CD14-positive monocyte (primary cell): Measurements from ENCODE around the gene SUPT7L. TPM values are rescaled to one million over a fixed set of nuclear protein-coding genes. Genes with fewer than 3 reads are reported as not detected.

Experiments
- DNase-seq, 3 donors: peaks; one replicate each; pipeline ENCODE4 v3.0.0-alpha.2; 2011 to 2022
- H2AFZ ChIP-seq: 2 replicates; pipeline ENCODE4 v1.6.0; 2012; ENCODE audit warnings: mild to moderate bottlenecking, low read depth, low read length, inconsistent platforms; ENCODE audit not compliant: insufficient read depth, poor library complexity, severe bottlenecking
- H3K27ac ChIP-seq, 2 donors: 1 replicate in 1 of 2; 2 replicates in 1 of 2; pipeline ENCODE4 v1.5.1; 2012 to 2013; ENCODE audit warnings: low read length in 2 of 2, control low read depth in 1 of 2, inconsistent platforms in 1 of 2, low read depth in 1 of 2, mild to moderate bottlenecking in 1 of 2
- H3K27me3 ChIP-seq, 2 donors: one replicate each; pipeline versions ENCODE4 v1.6.0 to v1.6.1; 2011 to 2013; ENCODE audit warnings: low read length in 2 of 2; ENCODE audit not compliant: control insufficient read depth in 2 of 2, insufficient read depth in 2 of 2
- H3K36me3 ChIP-seq, 2 donors: replicated peaks in 1 of 2; 1 replicate in 1 of 2; 2 replicates in 1 of 2; pipeline versions ENCODE4 v1.5.1 to v1.6.1; 2012 to 2013; ENCODE audit warnings: low read length in 2 of 2, control low read depth in 1 of 2, inconsistent platforms in 1 of 2, mild to moderate bottlenecking in 1 of 2; ENCODE audit not compliant: insufficient read depth in 2 of 2, control insufficient read depth in 1 of 2
- H3K4me1 ChIP-seq, 2 donors: 1 replicate in 1 of 2; 2 replicates in 1 of 2; pipeline versions ENCODE4 v1.5.1 to v1.6.1; 2012 to 2013; ENCODE audit warnings: low read length in 2 of 2, control low read depth in 1 of 2, inconsistent platforms in 1 of 2, mild to moderate bottlenecking in 1 of 2, moderate library complexity in 1 of 2; ENCODE audit not compliant: insufficient read depth in 2 of 2, control insufficient read depth in 1 of 2
- H3K4me2 ChIP-seq: replicated peaks from 2 replicates; pipeline ENCODE3; 2012; ENCODE audit warnings: low read length, moderate library complexity, mild to moderate bottlenecking; ENCODE audit not compliant: poor library complexity, severe bottlenecking; ENCODE audit errors: extremely low read depth
- H3K4me3 ChIP-seq, 3 experiments: fragments of 200-600 bp in 1 of 3; sonication (generic) in 1 of 3; replicated peaks in 1 of 3; 1 replicate in 2 of 3; 2 replicates in 1 of 3; pipeline ENCODE4 v1.5.1; 2011 to 2013; ENCODE audit warnings: low read length in 3 of 3, mild to moderate bottlenecking in 3 of 3, control low read depth in 2 of 3, low read depth in 2 of 3, inconsistent platforms in 1 of 3, moderate library complexity in 1 of 3
- H3K79me2 ChIP-seq: 2 replicates; pipeline ENCODE4 v1.6.0; 2012; ENCODE audit warnings: mild to moderate bottlenecking, control low read depth, inconsistent platforms, low read length, moderate library complexity; ENCODE audit not compliant: insufficient read depth
- H3K9ac ChIP-seq: 2 replicates; pipeline ENCODE4 v1.6.0; 2017; ENCODE audit warnings: low read length, mild to moderate bottlenecking; ENCODE audit not compliant: insufficient read depth, poor library complexity, severe bottlenecking
- H3K9me3 ChIP-seq, 2 donors: replicated peaks in 1 of 2; 1 replicate in 1 of 2; 2 replicates in 1 of 2; pipeline versions ENCODE4 v1.5.1 to v1.6.1; 2012 to 2013; ENCODE audit warnings: low read length in 2 of 2, control low read depth in 1 of 2; ENCODE audit not compliant: control insufficient read depth in 1 of 2, insufficient read depth in 1 of 2
- H4K20me1 ChIP-seq: 2 replicates; pipeline ENCODE4 v1.6.0; 2012; ENCODE audit warnings: mild to moderate bottlenecking, low read length, control low read depth, moderate library complexity; ENCODE audit not compliant: insufficient read depth
- H3K27ac Mint-ChIP-seq, 7 donors: one replicate each; pipeline ENCODE4 v1.8.0; 2020; ENCODE audit warnings: mild to moderate bottlenecking in 7 of 7, mixed read lengths in 7 of 7, moderate library complexity in 6 of 7, inconsistent platforms in 2 of 7
- H3K27me3 Mint-ChIP-seq, 3 donors: one replicate each; pipeline ENCODE4 v1.8.0; 2021 to 2022; ENCODE audit warnings: low read depth in 3 of 3, mild to moderate bottlenecking in 3 of 3, mixed read lengths in 3 of 3, moderate library complexity in 3 of 3, inconsistent platforms in 1 of 3
- H3K36me3 Mint-ChIP-seq, 2 donors: one replicate each; pipeline ENCODE4 v1.8.0; 2020; ENCODE audit warnings: mixed read lengths in 2 of 2, inconsistent platforms in 1 of 2, mild to moderate bottlenecking in 1 of 2
- H3K4me1 Mint-ChIP-seq: one replicate; pipeline ENCODE4 v1.8.0; 2020; ENCODE audit warnings: mild to moderate bottlenecking, mixed read lengths
- H3K4me3 Mint-ChIP-seq, 2 donors: one replicate each; pipeline ENCODE4 v1.8.0; 2020; ENCODE audit warnings: mild to moderate bottlenecking in 2 of 2, mixed read lengths in 2 of 2, moderate library complexity in 1 of 2
- H3K9me3 Mint-ChIP-seq, 7 donors: one replicate each; pipeline ENCODE4 v1.8.0; 2020 to 2022; ENCODE audit warnings: mixed read lengths in 7 of 7, mild to moderate bottlenecking in 6 of 7, moderate library complexity in 6 of 7, inconsistent platforms in 2 of 7
- CTCF ChIP-seq: fragments of 200-600 bp; IDR thresholded peaks from one replicate; pipeline ENCODE4 v1.8.0; 2022; ENCODE audit warnings: antibody characterized with exemption, mild to moderate bottlenecking
- intact Hi-C, 2 donors: fragments of 100-400 bp; cut with micrococcal nuclease; formaldehyde crosslinking; loops; one replicate each; pipeline versions ENCODE4 v1.15.0 to v1.15.1; 2023
- polyA plus RNA-seq, 3 donors: library from polyadenylated mRNA; depleted of rRNA in 1 of 3; unstranded in 2 of 3; stranded (reverse) in 1 of 3; fragments of 300-500 nt in 2 of 3; fragments of >200 nt in 1 of 3; fragmentation: Illumina TruSeq in 2 of 3; gene quantifications; 1 replicate in 2 of 3; 2 replicates in 1 of 3; pipeline ENCODE4 v1.2.3, GENCODE V29; 2012 to 2021

The SUPT7L gene
- polyA plus RNA-seq, 3 donors = 10.7 to 59.0 (median 12.2) TPM

GRCh38 chr2:27647289-27647688 lies 16.1 kb downstream of the SUPT7L start:
- Histone ChIP-seq H2AFZ (no peak overlapping the region), H3K9ac (no peak overlapping the region), H3K9me3 (no peaks in the 10 kb centered on the region), H3K36me3 (peaks cover 79 to 95% of the 10 kb centered on the region in 2 donors), H3K27me3 (no peaks in the 10 kb centered on the region), H3K79me2 (no peaks in the 10 kb centered on the region), H3K27ac (no peak overlapping the region), H3K4me3 (no peak overlapping the region), H3K4me1 (no peaks in the 10 kb centered on the region), H3K4me2 (no peak overlapping the region), H4K20me1 (no peaks in the 10 kb centered on the region)
- no peak overlapping the region for H3K27ac Mint-ChIP-seq
- no peaks in the 10 kb centered on the region for H3K4me1 Mint-ChIP-seq
- H3K9me3 Mint-ChIP-seq = no peaks in the 10 kb centered on the region
- H3K36me3 Mint-ChIP-seq = peaks cover 67 to 89% of the 10 kb centered on the region in 2 donors
- no peaks in the 10 kb centered on the region for H3K27me3 Mint-ChIP-seq
- no peak for TF ChIP-seq CTCF
- DNase-seq = no peak
- H3K4me3 Mint-ChIP-seq = no peak overlapping the region
- intact Hi-C loops = no loop called here

GRCh38 chr2:27645197-27645596 lies 18.2 kb downstream of the SUPT7L start:
- Histone ChIP-seq H2AFZ (no peak overlapping the region), H3K4me2 (no peak overlapping the region), H3K9me3 (no peaks in the 10 kb centered on the region), H3K36me3 (peaks cover 80 to 96% of the 10 kb centered on the region in 2 donors), H3K79me2 (no peaks in the 10 kb centered on the region), H3K27ac (no peak overlapping the region), H3K9ac (no peak overlapping the region), H3K4me1 (no peaks in the 10 kb centered on the region), H4K20me1 (no peaks in the 10 kb centered on the region), H3K27me3 (no peaks in the 10 kb centered on the region), H3K4me3 (no peak overlapping the region)
- intact Hi-C loops = no loop called here
- no peaks in the 10 kb centered on the region for H3K4me1 Mint-ChIP-seq
- no peak for TF ChIP-seq CTCF
- no peak for DNase-seq
- H3K9me3 Mint-ChIP-seq = no peaks in the 10 kb centered on the region
- H3K27ac Mint-ChIP-seq = no peak overlapping the region
- H3K36me3 Mint-ChIP-seq = peaks cover 72 to 93% of the 10 kb centered on the region in 2 donors
- no peaks in the 10 kb centered on the region for H3K27me3 Mint-ChIP-seq
- H3K4me3 Mint-ChIP-seq = no peak overlapping the region
